HEK293 (cell line): ENCODE results near the gene PC.

Experiments used
- CTCF ChIP-seq: fragments of 450-650 bp; formaldehyde crosslinking; IDR thresholded peaks from 2 replicates; pipeline ENCODE4 v1.5.1; 2016; ENCODE audit warnings: missing biosample characterization, missing genetic modification characterization
- TRIM28 ChIP-seq: IDR thresholded peaks from 2 replicates; pipeline ENCODE4 v1.6.1; 2011; ENCODE audit warnings: low read length, control low read depth, borderline replicate concordance
- ZNF202 ChIP-seq: fragments of 450-650 bp; formaldehyde crosslinking; IDR thresholded peaks from 2 replicates; pipeline ENCODE4 v1.5.1; 2016; ENCODE audit warnings: missing biosample characterization, missing genetic modification characterization, borderline replicate concordance
- ZNF23 ChIP-seq: fragments of 450-650 bp; formaldehyde crosslinking; IDR thresholded peaks from 2 replicates; pipeline ENCODE4 v1.5.1; 2016; ENCODE audit warnings: missing biosample characterization, missing genetic modification characterization, borderline replicate concordance
- ZNF280D ChIP-seq: fragments of 450-650 bp; formaldehyde crosslinking; IDR thresholded peaks from 2 replicates; pipeline ENCODE4 v1.5.1; 2016; ENCODE audit warnings: missing biosample characterization, missing genetic modification characterization
- ZNF341 ChIP-seq: fragments of 450-650 bp; formaldehyde crosslinking; IDR thresholded peaks from 2 replicates; pipeline ENCODE4; 2016; ENCODE audit warnings: low read depth, missing biosample characterization, missing genetic modification characterization
- ZNF404 ChIP-seq: fragments of 450-650 bp; formaldehyde crosslinking; IDR thresholded peaks from 2 replicates; pipeline ENCODE4 v1.5.1; 2017; ENCODE audit warnings: missing biosample characterization, missing genetic modification characterization
- ZNF488 ChIP-seq: fragments of 450-650 bp; formaldehyde crosslinking; IDR thresholded peaks from 2 replicates; pipeline ENCODE4 v1.5.1; 2016; ENCODE audit warnings: missing biosample characterization, missing genetic modification characterization
- ZNF544 ChIP-seq: fragments of 450-650 bp; formaldehyde crosslinking; IDR thresholded peaks from 2 replicates; pipeline ENCODE4 v1.5.0; 2017; ENCODE audit warnings: missing biosample characterization, missing genetic modification characterization
- ZNF785 ChIP-seq: fragments of 450-650 bp; formaldehyde crosslinking; IDR thresholded peaks from 2 replicates; pipeline ENCODE4 v1.5.1; 2016; ENCODE audit warnings: missing biosample characterization, missing genetic modification characterization

- TF ChIP-seq CTCF (tag by site-specific recombination) (no peak), ZNF202 (no peak), ZNF280D (no peak), ZNF341 (no peak), TRIM28 (no peak), ZNF785 (tag by site-specific recombination) (no peak), ZNF404 (tag by site-specific recombination) (no peak), ZNF488 (tag by site-specific recombination) (no peak), ZNF23 (tag by site-specific recombination) (no peak), ZNF544 (tag by site-specific recombination) (no peak)
These were observed 28.4 kb downstream of the PC start for GRCh38 chr11:66929753-66930152.
